GM21381 (cell line): ENCODE results near the gene ALPI.

Experiments
- ATAC-seq: cut with Tn5 transposase; IDR thresholded peaks from one replicate; pipeline ENCODE4 v1.9.1; 2021; ENCODE audit warnings: mild to moderate bottlenecking, moderate library complexity; ENCODE audit not compliant: unreplicated experiment

Gene ALPI

GRCh38 chr2:232483311-232483922, 27.5 kb downstream of the ALPI start:
- no peak for ATAC-seq

GRCh38 chr2:232483923-232484627, 28.1 kb downstream of the ALPI start:
- ATAC-seq, result no peak

GRCh38 chr2:232484628-232485347, 28.8 kb downstream of the ALPI start:
- no peak for ATAC-seq

GRCh38 chr2:232485348-232485756, 29.4 kb downstream of the ALPI start:
- no peak for ATAC-seq

- ATAC-seq, result no peak
Observed at GRCh38 chr2:232485757-232486557, 30.0 kb downstream of the ALPI start.

- no peak for ATAC-seq
Observed at GRCh38 chr2:232486558-232487384, 30.8 kb downstream of the ALPI start.

GRCh38 chr2:232487385-232488096, 31.6 kb downstream of the ALPI start, which contains the start of gene ECEL1:
TSS of gene ECEL1 (minus strand) at chr2:232487834. CDS start at chr2:232486653, 1,181 bp downstream.
- no peak for ATAC-seq

- ATAC-seq, result no peak
Observed at GRCh38 chr2:232488097-232488711, 32.3 kb downstream of the ALPI start.

GRCh38 chr2:232488721-232489300, 32.9 kb downstream of the ALPI start:
- ATAC-seq, result no peak

- no peak for ATAC-seq
Observed at GRCh38 chr2:232489516-232490220, 33.7 kb downstream of the ALPI start.

GRCh38 chr2:232490221-232491138, 34.5 kb downstream of the ALPI start:
- no peak for ATAC-seq

GRCh38 chr2:232491139-232491780, 35.3 kb downstream of the ALPI start:
- no peak for ATAC-seq

- ATAC-seq, result no peak
Observed at GRCh38 chr2:232492236-232492848, 36.4 kb downstream of the ALPI start.

- ATAC-seq, result no peak
Observed at GRCh38 chr2:232492963-232493700, 37.2 kb downstream of the ALPI start.

- no peak for ATAC-seq
Observed at GRCh38 chr2:232493701-232494474, 37.9 kb downstream of the ALPI start.
